ENCODE measurements around the gene SH3TC1. TPM values are rescaled to one million over a fixed set of nuclear protein-coding genes. Genes with fewer than 3 reads are reported as not detected.

The SH3TC1 gene
- polyA plus RNA-seq, 2 of the 4 experiments (the other 2 are of a cell fraction) = 2.8 to 7.4 TPM

DNA sequence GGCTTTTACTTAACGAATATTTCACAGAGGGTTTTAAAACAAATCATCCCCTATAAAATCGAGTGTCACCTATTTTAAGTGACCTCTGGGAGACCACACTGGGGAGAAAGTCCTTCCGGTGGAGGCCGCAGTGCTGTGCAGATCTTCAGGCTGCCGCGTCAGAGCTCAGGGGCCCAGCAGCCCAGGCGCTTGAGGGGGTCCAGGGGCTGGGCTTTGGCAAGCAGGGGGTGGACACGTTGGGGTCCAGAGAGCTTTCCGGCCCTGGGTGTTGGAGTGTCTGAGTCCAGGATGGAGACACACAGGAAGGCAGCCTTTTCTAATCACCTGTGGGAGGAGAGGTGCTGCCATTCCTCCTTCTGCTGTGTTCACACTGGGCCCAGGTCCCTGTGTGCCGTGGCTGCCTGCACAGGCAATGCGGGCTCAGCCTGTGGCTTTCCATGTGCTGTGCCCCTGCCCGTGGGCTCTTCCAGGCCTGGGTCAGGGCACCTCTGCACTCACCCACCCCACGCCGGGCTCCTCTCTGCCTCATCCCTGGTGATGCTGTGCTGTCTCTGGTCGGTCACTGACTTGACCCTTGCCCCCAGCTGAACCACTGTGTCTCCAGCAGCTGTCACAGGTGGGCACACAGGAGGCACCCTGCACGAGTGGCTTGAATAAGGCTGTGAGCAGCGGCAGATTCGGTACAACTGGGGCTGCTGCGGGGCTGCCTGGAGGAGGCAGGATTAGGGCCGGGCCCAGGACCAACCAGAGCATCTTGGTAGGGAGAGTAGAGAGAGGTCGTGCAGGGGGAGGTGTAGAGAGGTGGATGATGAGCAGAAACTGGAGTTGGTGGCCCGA is 80.4 kb downstream of the SH3TC1 start:
- CTCF ChIA-PET = interaction anchor here (1.4 to 3.6 kb wide), 2 partner anchors 12 kb away, joined by 7 to 22 read pairs; no protein-coding TSS in a partner anchor
- Histone ChIP-seq H3K27ac (peak overlapping the region; percentile 75 to 88; a peak in 5 of 6 replicates), H3K4me3 (no peak overlapping the region), H3K4me2 (no peak overlapping the region; the same call in 1 of the 3 replicates), H3K4me1 (peaks cover 33% of the 10 kb centered on the region), H3K9me3 (no peaks in the 10 kb centered on the region)
- TF ChIP-seq, protein P1, sequence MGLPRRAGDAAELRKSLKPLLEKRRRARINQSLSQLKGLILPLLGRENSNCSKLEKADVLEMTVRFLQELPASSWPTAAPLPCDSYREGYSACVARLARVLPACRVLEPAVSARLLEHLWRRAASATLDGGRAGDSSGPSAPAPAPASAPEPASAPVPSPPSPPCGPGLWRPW (IDR thresholded peaks at IDR 0.05) = no peak
- TF ChIP-seq ZNF302 (CRISPR knock-in tag; IDR thresholded peaks at IDR 0.05) = no peak
- TF ChIP-seq ZSCAN20 (CRISPR knock-in tag; IDR thresholded peaks at IDR 0.05) = no peak
- TF ChIP-seq, protein P2, sequence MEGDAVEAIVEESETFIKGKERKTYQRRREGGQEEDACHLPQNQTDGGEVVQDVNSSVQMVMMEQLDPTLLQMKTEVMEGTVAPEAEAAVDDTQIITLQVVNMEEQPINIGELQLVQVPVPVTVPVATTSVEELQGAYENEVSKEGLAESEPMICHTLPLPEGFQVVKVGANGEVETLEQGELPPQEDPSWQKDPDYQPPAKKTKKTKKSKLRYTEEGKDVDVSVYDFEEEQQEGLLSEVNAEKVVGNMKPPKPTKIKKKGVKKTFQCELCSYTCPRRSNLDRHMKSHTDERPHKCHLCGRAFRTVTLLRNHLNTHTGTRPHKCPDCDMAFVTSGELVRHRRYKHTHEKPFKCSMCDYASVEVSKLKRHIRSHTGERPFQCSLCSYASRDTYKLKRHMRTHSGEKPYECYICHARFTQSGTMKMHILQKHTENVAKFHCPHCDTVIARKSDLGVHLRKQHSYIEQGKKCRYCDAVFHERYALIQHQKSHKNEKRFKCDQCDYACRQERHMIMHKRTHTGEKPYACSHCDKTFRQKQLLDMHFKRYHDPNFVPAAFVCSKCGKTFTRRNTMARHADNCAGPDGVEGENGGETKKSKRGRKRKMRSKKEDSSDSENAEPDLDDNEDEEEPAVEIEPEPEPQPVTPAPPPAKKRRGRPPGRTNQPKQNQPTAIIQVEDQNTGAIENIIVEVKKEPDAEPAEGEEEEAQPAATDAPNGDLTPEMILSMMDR (IDR thresholded peaks at IDR 0.05) = no peak
- TF ChIP-seq HOXA7 (CRISPR knock-in tag; IDR thresholded peaks at IDR 0.05) = no peak
- TF ChIP-seq NR3C1 (IDR thresholded peaks at IDR 0.05) = no peak
- no peak for DNase-seq (ENCODE audit: low read depth in 1 of 2, low spot score in 1 of 2)
- POLR2A ChIA-PET = no interaction called here
- no peak for ATAC-seq
- WGBS (ENCODE audit: missing lambda C conversion rate) = 84% methylated on average over 12 of the region's 22 CpGs
- no peak for FAIRE-seq

DNA sequence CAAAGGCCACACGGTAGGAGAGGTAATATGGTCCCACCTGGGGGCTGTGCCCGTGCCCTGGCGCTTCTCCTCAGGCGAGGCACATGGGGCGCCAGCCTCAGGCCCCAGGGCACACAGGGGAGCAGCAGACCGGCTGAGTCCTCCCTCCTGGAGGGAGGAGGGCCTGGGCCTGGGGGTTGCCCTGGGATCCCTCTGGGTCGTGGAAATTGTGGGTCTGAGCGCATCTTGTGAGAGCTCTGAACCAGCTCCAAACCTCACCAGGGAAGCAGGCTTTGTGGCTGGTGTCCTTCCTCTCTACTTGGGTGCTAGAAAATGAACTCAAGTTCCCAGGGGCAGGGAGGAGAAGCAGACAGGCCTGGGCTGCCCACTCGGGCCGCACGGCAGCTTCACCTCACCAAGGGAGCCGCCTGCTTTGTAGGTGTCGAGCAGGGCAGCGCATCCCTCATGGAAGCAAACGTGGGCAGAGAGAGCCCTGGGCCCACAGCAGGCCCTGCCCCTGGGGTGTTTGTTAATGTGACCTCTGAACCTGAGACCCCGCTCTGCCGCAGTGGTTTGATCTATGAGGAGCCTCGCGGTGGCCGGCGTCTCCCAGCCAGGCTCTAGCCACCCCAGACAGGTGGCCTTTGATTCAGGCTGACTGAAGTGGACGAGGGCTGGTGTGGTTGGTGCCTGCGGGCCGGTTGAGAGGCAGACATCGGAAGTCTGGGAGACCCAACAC is 81.2 kb downstream of the SH3TC1 start:
- H3K27ac ChIP-seq = peak overlapping the region in 1 of 2 experiments; percentile 88; a peak in 4 of 6 replicates
- ChIA-PET CTCF (interaction anchor here (1.2 to 1.4 kb wide), 2 partner anchors 8 to 13 kb away, joined by 5 to 7 read pairs; no protein-coding TSS in a partner anchor), POLR2A (no interaction called here)
- H3K4me2 ChIP-seq = no peak overlapping the region
- peaks cover 33% of the 10 kb centered on the region for H3K4me1 ChIP-seq
- FAIRE-seq = no peak
- 97% methylated on average over 5 of the region's 25 CpGs for WGBS (ENCODE audit: missing lambda C conversion rate)
- ATAC-seq = no peak
- DNase-seq (ENCODE audit: low read depth in 1 of 2, low spot score in 1 of 2) = no peak
- TF ChIP-seq ESRRA (IDR thresholded peaks at IDR 0.05; ENCODE audit: borderline replicate concordance, low read length) (no peak), CHD2 (IDR thresholded peaks at IDR 0.05; ENCODE audit: low read length, partially characterized antibody) (no peak), EHF (CRISPR knock-in tag; IDR thresholded peaks at IDR 0.05) (no peak), HEYL (CRISPR knock-in tag; IDR thresholded peaks at IDR 0.05) (no peak), RNF2 (IDR thresholded peaks at IDR 0.05; ENCODE audit: borderline replicate concordance, low read depth) (no peak), ZC3H11A (IDR thresholded peaks at IDR 0.05) (no peak), PHF8 (IDR thresholded peaks at IDR 0.05; ENCODE audit: borderline replicate concordance, low read depth) (no peak), POLR2AphosphoS2 (conservative IDR thresholded peaks at IDR 0.05; ENCODE audit: low read length) (no peak), POLR2A (IDR thresholded peaks at IDR 0.05; ENCODE audit: low read length) (no peak), RAD21 (conservative IDR thresholded peaks at IDR 0.05 in 1 of 2, IDR thresholded peaks at IDR 0.05 in 1 of 2) (no peak), ZSCAN20 (CRISPR knock-in tag; IDR thresholded peaks at IDR 0.05) (no peak), JUNB (IDR thresholded peaks at IDR 0.05) (no peak), NFE2L2 (conservative IDR thresholded peaks at IDR 0.05; ENCODE audit: low read length) (no peak), RCOR1 (IDR thresholded peaks at IDR 0.05; ENCODE audit: low read depth, low read length) (no peak), GATA3 (IDR thresholded peaks at IDR 0.05; ENCODE audit: borderline replicate concordance) (no peak)
- TF ChIP-seq, protein P2 (IDR thresholded peaks at IDR 0.05) = no peak
- no peak overlapping the region for H3K4me3 ChIP-seq
- H3K9me3 ChIP-seq = no peaks in the 10 kb centered on the region
